ENCODE results near the gene TNKS1BP1. TPM values are rescaled to one million over a fixed set of nuclear protein-coding genes. Genes with fewer than 3 reads are reported as not detected.

Gene TNKS1BP1
- total RNA-seq, 1 donor from 2014 or later: 236 TPM

- no peak for DNase-seq (ENCODE audit: low spot score)
These were observed 10.2 kb upstream of the TNKS1BP1 start for GRCh38 chr11:57335023-57335342.

- DNase-seq (ENCODE audit: low spot score): no peak
These were observed 8.1 kb upstream of the TNKS1BP1 start for GRCh38 chr11:57332694-57333440.

GRCh38 chr11:57331720-57332119, 7.0 kb upstream of the TNKS1BP1 start:
- DNase-seq (ENCODE audit: low spot score): no peak

- no peak for DNase-seq (ENCODE audit: low spot score)
These were observed 5.3 kb upstream of the TNKS1BP1 start for GRCh38 chr11:57330029-57330428.

GRCh38 chr11:57327721-57328120, 3.0 kb upstream of the TNKS1BP1 start:
- no peak for DNase-seq (ENCODE audit: low spot score)

- DNase-seq (ENCODE audit: low spot score): no peak
These were observed 940 bp upstream of the TNKS1BP1 start for GRCh38 chr11:57325735-57326048.

- no peak for DNase-seq (ENCODE audit: low spot score)
These were observed 432 bp downstream of the TNKS1BP1 start for GRCh38 chr11:57324154-57324885.

- no peak for DNase-seq (ENCODE audit: low spot score)
These were observed 948 bp downstream of the TNKS1BP1 start for GRCh38 chr11:57323855-57324153.

GRCh38 chr11:57323167-57323854, 1.4 kb downstream of the TNKS1BP1 start:
- DNase-seq (ENCODE audit: low spot score): no peak

- no peak for DNase-seq (ENCODE audit: low spot score)
These were observed 2.2 kb downstream of the TNKS1BP1 start for GRCh38 chr11:57322256-57323166.

- no peak for DNase-seq (ENCODE audit: low spot score)
These were observed 3.1 kb downstream of the TNKS1BP1 start for GRCh38 chr11:57321388-57322255.

- no peak for DNase-seq (ENCODE audit: low spot score)
These were observed 3.9 kb downstream of the TNKS1BP1 start for GRCh38 chr11:57320719-57321387.

- no peak for DNase-seq (ENCODE audit: low spot score)
These were observed 4.6 kb downstream of the TNKS1BP1 start for GRCh38 chr11:57320067-57320718.

GRCh38 chr11:57318178-57318577, 6.6 kb downstream of the TNKS1BP1 start:
- no peak for DNase-seq (ENCODE audit: low spot score)

GRCh38 chr11:57316017-57316416, 8.7 kb downstream of the TNKS1BP1 start:
- no peak for DNase-seq (ENCODE audit: low spot score)

- no peak for DNase-seq (ENCODE audit: low spot score)
These were observed 9.3 kb downstream of the TNKS1BP1 start for GRCh38 chr11:57315491-57315890.

GRCh38 chr11:57314221-57314973, 10.4 kb downstream of the TNKS1BP1 start:
- no peak for DNase-seq (ENCODE audit: low spot score)

GRCh38 chr11:57313788-57314135, 11.0 kb downstream of the TNKS1BP1 start:
- no peak for DNase-seq (ENCODE audit: low spot score)
